Mesothelial cell of epicardium (in vitro differentiated cells): ENCODE measurements around the gene USP35. TPM values are rescaled to one million over a fixed set of nuclear protein-coding genes. Genes with fewer than 3 reads are reported as not detected.

Experiments
- DNase-seq, 2 experiments: peaks; one replicate each; pipeline ENCODE4 v3.0.0; 2021; ENCODE audit warnings: low spot score in 2 of 2; ENCODE audit not compliant: unreplicated experiment in 2 of 2
- H3K27ac Mint-ChIP-seq: 2 replicates; pipeline ENCODE4 v1.8.0; 2021; ENCODE audit warnings: mixed read lengths
- H3K27me3 Mint-ChIP-seq: 2 replicates; pipeline ENCODE4 v1.8.0; 2021; ENCODE audit warnings: low read depth, mixed read lengths
- H3K36me3 Mint-ChIP-seq: 2 replicates; pipeline ENCODE4 v1.8.0; 2021; ENCODE audit warnings: mixed read lengths
- H3K4me1 Mint-ChIP-seq: 2 replicates; pipeline ENCODE4 v1.8.0; 2021; ENCODE audit warnings: mixed read lengths
- H3K4me3 Mint-ChIP-seq: 2 replicates; pipeline ENCODE4 v1.8.0; 2021; ENCODE audit warnings: mild to moderate bottlenecking, moderate library complexity, mixed read lengths
- H3K9me3 Mint-ChIP-seq: 2 replicates; pipeline ENCODE4 v1.8.0; 2021; ENCODE audit warnings: mixed read lengths
- CTCF ChIP-seq: fragments of 200-600 bp; sonication (generic); IDR thresholded peaks from one replicate; pipeline ENCODE4 v1.5.0; 2021; ENCODE audit warnings: antibody characterized with exemption; ENCODE audit not compliant: unreplicated experiment
- total RNA-seq: library from RNA; stranded (reverse); gene quantifications from 3 replicates; pipeline ENCODE4 v1.2.1, GENCODE V29; 2021

The USP35 gene
- total RNA-seq, 1 donor from 2014 or later, result 12.3 TPM

- Mint-ChIP-seq H3K4me3 (no peak overlapping the region), H3K4me1 (peaks cover 4% of the 10 kb centered on the region), H3K9me3 (no peaks in the 10 kb centered on the region), H3K27me3 (no peaks in the 10 kb centered on the region), H3K36me3 (peaks cover 11% of the 10 kb centered on the region), H3K27ac (no peak overlapping the region)
- DNase-seq, result no peak
- TF ChIP-seq CTCF, result no peak
Observed at GRCh38 chr11:78200061-78200460, 11.3 kb downstream of the USP35 start.

GRCh38 chr11:78200553-78200952 lies 11.8 kb downstream of the USP35 start:
- Mint-ChIP-seq H3K4me1 (no peaks in the 10 kb centered on the region), H3K4me3 (no peak overlapping the region), H3K27ac (no peak overlapping the region), H3K27me3 (no peaks in the 10 kb centered on the region), H3K9me3 (no peaks in the 10 kb centered on the region), H3K36me3 (peaks cover 11% of the 10 kb centered on the region)
- TF ChIP-seq CTCF, result no peak
- DNase-seq, result no peak

- Mint-ChIP-seq H3K27me3 (no peaks in the 10 kb centered on the region), H3K4me3 (no peak overlapping the region), H3K4me1 (no peaks in the 10 kb centered on the region), H3K27ac (no peak overlapping the region), H3K9me3 (no peaks in the 10 kb centered on the region), H3K36me3 (peaks cover 11% of the 10 kb centered on the region)
- DNase-seq, result no peak
- TF ChIP-seq CTCF, result no peak
Observed at GRCh38 chr11:78201096-78201818, 12.5 kb downstream of the USP35 start.

- Mint-ChIP-seq H3K36me3 (peaks cover 8% of the 10 kb centered on the region), H3K9me3 (no peaks in the 10 kb centered on the region), H3K27ac (no peak overlapping the region), H3K4me3 (no peak overlapping the region), H3K4me1 (no peaks in the 10 kb centered on the region), H3K27me3 (no peaks in the 10 kb centered on the region)
- DNase-seq, result no peak
- TF ChIP-seq CTCF, result no peak
Observed at GRCh38 chr11:78202733-78203167, 14.0 kb downstream of the USP35 start.

- H3K9me3 Mint-ChIP-seq, result no peaks in the 10 kb centered on the region
- DNase-seq, result no peak
- no peaks in the 10 kb centered on the region for H3K27me3 Mint-ChIP-seq
- H3K4me3 Mint-ChIP-seq, result no peak overlapping the region
- H3K4me1 Mint-ChIP-seq, result no peaks in the 10 kb centered on the region
- no peak overlapping the region for H3K27ac Mint-ChIP-seq
- peaks cover 8% of the 10 kb centered on the region for H3K36me3 Mint-ChIP-seq
- TF ChIP-seq CTCF, result no peak
Observed at GRCh38 chr11:78203184-78203583, 14.5 kb downstream of the USP35 start.
